Fibroblast of skin of left biceps (primary cell): ENCODE measurements around the gene POLR2M.

Experiments
- DNase-seq, 2 experiments: peaks; one replicate each; pipeline ENCODE4 v3.0.0-alpha.2; 2013; ENCODE audit warnings: low read depth in 2 of 2

POLR2M gene

DNA sequence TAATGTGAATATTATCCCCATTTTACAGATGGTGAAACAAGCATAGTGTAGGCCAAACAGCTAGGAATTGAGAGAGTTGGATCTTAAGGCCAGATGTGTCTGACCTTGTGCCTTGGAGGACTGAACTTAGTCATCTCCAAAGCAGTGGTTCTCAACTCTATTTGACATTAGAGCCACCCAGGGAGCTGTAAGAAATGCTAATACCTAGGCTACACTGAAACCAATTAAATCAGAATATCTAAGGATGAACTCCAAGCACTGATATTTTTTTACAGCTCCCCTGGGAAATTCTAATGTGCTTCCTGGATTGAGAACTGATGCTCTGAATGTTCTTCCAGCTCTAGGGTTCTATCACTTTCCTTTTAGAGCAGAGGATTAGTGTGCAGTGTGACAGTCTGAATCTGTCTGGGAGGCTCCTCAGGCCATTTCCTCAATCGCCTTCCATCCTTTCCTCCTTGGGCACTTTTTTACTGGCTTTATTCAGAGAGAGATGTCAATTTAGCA lies 32.3 kb downstream of the POLR2M start:
- DNase-seq, result no peak

DNA sequence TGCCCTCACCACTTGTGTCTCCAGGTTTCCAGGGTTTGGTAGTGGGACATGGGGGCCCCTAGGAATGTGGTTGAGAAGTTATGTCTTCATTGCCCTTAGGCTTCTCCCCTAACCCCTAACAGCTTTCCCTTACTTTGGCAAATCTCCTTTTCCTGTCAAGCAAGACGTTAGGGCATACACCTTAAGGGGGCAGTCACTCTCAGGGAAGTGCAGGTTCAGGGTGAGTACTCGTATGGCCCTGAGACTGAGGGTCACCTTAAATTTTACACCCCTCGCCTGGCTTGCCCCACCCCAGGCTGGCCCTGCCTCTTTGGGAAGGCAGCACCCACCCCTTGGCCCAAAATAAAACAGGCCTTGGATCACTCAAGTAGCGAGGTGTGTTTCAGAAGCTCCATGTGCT lies 33.5 kb downstream of the POLR2M start:
- no peak for DNase-seq

DNA sequence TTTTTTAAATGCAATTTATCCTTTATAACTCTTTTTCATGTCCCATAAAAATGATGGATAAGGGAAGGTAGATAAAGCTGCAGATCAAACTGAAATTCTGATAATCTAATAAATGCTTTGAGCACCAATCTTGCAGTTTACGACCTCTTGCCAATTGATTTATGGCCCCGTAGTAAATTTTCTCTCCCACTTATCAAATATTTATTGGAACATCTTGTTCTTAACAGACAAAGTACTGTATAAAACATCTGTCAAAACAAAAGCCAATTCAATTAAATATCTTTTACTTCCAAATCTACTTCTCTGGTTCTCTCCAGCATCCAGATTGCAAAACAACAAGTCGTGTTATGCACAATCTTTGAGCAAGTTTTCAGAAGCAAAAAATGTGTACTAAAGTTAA lies 34.6 kb downstream of the POLR2M start:
- no peak for DNase-seq

DNA sequence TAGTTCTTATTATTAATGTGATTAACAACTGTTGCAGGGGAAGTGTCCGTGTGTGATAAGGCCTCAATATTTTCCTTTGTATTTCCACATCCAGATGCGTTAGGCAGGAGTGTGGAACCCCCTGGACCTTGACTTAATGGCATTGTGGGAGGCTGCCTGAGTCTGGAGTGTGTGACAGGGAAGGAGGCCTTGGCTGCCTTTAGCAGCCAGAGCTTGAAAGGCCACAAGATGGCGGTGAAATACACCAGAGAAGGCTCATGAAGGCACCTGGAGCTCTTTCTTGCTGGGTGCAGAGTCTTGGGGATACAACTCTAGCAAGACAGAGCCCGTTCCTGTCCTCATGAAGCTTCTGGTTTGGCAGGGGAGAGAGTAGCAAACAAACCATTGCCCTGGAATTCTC lies 36.9 kb downstream of the POLR2M start:
- DNase-seq, result no peak

DNA sequence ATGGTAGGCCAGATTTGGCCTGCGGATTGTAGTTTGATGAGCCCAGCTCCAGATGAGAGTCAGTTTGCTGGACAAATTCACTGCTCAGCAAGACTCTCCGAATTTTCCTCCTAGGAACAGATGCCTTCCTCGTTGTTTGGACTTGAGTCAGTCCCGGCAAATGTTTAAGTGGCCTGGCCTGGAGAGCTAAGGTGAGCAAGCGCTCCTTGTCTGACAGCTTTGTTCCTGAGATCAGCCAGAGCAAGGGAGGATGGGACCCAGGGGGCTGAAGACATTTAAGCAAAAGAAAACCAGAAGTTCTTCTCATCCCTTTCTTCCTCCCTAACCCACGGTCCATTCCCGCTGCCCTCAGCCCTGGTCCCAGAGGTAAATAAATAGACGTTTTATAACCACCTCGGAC lies 40.3 kb downstream of the POLR2M start:
- no peak for DNase-seq

DNA sequence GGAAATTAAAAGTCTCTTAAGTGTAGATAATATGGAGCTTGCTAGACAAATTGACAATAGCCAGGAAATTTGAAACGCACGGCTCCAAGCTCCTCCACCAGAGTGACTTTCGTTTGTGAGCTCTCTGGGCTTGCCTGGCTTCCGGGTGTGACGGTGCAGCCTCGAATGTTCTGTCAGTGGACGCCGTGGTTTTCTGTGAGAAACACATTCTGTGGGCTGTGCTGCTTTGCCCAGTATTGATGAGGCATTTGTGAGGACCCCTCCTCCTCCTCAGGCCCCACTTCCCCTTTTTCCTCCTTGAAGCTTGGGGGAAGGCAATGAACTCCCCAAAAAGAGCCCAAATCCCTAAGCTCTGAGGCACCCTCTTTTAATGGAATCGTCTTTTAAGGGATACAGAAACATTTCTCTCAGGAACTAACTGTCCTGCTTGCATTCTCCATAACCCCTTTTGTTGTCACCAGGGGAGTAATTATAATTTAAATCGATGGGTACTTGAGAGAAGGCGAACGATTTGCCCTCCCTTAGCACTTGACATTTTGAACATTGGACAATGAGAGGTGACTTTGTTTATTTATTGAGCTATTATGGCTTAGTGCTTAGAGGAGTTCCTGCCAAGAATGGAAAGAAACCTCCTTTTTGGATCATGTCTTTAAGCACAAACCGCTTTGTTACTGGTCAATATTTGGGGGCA lies 40.8 kb downstream of the POLR2M start:
- no peak for DNase-seq

DNA sequence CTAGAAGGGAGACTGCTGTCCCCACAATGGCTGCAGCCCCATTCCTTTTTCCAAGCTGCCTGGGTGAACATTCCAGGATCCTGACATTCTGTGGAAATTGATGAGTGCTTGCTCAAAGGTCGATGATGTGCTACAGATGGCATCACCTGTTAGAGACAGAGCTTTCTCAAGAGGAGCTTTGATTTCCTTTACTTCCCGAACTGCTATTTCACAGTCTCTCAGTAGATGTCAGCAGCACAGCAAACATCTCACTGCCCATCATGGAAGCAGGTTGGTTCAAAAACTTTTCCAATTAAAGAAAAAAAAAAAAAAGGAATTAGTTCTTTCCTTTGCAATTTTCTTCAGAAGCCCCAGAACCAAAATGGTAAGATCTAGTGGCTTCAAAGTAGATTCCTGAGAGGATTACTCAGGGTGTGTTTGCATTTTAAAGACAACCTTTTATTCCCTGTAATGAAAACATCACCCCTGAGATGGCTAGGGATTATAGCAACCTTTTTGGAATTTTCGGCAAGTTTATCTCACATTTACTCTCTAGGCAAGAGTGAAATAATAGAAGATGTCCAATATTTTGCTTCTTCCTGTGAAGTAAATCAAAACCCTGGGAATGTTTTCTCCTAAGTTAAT lies 44.8 kb downstream of the POLR2M start:
- DNase-seq, result no peak

DNA sequence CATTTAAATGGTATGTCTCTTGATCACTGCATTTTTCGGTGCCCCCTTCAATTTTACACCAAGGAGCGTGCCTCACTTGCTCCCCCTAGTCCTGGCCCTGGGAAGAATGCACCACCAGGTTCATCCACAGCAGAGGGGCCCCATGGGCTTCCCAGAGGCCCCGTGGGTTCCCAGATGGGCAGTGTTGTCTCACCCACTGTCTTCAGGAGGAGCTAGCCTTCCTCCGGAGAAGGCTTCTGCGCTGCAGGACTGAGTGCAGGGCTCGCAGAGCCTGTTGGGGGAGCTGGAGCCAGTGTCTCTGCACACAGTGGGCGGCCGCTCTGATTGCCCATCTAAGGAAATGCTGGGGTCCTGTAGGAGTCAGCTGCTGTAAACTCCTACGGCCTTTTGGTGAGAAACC lies 45.9 kb downstream of the POLR2M start:
- DNase-seq, result no peak

DNA sequence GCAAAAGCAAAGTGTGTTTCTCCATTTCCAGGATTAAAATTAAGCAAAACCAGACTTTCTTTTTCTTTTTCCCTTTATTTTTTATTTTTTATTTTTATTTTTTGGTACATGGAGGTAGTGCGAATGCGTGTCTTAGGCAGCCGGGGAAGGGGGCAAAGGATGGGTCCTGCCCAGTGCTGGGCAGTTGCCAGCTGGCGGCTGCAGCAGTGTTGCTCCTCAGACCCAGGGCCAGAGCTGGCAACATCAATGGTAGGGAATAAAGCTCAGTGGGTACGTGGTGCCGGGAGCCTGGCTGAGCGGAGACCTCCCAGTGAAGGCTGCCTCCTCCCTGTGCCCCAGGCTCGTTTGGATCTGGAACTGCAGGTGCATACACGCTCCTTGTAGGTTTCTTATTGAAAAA lies 46.3 kb downstream of the POLR2M start:
- DNase-seq, result no peak

DNA sequence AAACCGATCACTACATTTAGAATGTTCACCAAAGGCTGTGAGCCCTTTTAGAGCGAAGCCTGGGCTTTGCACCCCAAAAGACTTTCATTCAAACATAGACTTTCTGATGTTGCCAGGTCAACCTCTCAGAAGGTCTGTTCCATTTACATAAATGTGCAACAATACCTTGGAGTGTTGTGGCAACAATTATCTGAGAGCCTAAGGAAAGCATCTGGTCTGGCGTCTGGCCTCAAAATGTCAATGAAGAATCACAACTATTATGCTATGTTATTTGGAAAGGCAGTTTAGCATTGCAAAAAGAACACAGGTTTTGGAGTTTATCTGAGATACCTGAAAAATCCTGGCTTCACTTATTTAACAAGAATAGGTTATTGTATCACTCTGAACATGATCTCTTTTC lies 50.0 kb downstream of the POLR2M start:
- no peak for DNase-seq

DNA sequence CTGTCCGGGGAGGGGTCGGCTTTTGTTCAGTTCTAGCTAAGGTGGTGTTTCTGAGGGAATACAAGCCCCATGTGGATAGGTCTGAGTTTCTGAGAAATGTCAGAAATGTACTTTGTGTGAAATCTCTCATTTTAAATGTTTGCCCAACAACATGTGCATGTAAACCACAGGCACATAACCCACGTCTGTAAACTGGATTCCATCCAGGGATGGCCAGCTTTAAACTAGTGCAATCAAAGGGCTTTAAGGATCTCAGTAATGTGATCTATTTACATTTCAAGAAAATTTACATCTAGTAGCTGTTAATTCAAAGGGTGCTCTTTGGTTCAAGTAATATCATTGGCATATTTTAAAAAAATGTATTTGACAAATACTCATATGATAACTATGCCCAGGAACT lies 52.0 kb downstream of the POLR2M start:
- DNase-seq, result no peak

DNA sequence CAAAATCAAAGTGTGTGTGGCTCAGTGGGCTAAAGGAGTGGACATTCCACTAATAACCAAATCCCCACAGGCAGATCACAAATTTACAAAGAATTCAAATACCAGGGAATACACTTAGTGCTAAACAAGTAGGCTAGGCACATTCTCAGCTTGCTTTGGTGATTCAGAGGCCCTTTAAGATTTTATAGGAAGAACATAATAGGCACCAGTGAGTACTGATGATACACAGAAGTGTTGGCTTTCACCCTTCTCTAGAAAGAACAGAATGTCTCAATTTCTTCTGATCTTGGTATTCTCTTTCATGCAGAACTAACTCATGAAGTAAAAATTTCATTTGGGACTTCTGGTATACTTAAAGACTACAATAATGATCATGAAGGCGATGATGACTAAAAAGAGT lies 55.0 kb downstream of the POLR2M start:
- DNase-seq, result no peak

DNA sequence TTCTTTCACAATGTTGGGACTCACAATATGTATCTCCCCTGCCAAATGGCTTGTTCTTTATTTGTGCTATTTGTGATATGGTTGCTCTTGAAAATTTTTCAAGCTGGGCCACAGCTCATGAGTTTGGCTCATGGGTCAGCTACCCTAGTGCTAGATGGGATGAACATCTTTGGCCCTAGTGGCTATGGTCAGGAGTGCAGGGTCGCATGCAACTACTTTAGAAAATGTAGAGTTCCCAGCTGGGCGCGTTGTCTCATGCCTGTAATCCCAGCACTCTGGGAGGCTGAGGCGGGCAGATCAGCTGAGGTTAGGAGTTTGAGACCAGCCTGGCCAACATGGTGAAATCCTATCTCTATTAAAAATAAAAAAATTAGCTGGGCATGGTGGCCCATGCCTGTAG lies 55.8 kb downstream of the POLR2M start:
- DNase-seq, result no peak

DNA sequence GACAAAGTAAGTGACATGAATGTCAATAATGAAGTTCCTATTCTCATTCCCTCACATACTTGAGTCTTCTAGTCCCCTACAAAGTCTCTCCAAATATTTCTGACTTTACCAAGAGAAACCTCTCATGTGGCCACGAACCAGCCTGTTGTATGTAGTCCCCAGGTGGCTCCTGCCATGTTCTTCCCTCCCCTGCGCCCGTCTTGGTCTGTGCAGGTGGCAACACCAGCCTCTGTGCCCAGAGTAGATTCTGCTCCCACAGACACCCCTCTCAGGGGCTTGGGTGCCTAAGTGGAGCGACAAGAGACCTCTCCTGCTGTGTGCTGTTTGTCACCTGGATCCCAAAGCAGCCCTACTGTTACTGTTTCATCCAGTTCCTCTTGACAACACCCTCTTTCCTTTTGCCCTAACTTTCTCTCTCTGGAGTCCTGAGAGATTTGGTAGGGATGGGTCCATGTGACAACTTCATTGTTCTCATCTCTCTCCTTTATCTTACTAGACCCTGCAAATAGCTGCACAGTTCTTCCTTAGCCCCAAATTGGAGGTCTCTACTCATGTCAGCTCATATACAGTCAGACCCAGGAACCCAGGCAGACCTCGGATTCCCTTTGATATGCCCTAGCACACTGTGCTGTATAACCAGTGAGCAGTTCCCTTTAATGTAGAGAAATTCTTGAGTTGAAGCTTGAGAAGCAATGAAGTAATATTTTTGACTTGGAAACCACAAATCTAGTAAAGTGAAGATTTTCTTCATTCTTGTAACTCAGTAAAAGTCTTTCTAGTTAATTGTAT lies 56.9 kb downstream of the POLR2M start:
- DNase-seq, result no peak
